ENCODE data around the gene GABPB2. TPM values are rescaled to one million over a fixed set of nuclear protein-coding genes. Genes with fewer than 3 reads are reported as not detected.
A peak's percentile ranks its signal among the peaks of the same experiment; 100 is the strongest.
"Not testable (repeated sequence)": the region's sequence is repeated elsewhere in the genome, so short reads cannot be mapped to it uniquely, and the experiment has no call there.

GABPB2 gene
- total and polyA plus RNA-seq, 8 donors, result 3.7 to 8.7 (median 5.4) TPM

DNA sequence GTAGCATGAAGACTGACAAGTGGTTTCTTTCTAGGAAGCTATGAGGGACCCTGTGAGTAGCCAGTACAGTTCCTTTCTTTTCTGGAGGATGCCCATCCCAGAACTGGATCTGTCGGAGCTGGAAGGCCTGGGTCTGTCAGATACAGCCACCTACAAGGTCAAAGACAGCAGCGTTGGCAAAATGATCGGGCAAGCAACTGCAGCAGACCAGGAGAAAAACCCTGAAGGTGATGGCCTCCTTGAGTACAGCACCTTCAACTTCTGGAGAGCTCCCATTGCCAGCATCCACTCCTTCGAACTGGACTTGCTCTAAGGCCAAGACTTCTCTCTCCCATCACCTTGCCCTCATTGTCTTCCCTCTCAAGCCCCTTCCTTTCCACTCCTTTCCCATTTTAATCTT, 3.4 kb upstream of the GABPB2 start:
- no peaks in the 10 kb centered on the region for H3K27me3 ChIP-seq
- H3K9me3 ChIP-seq, result no peaks in the 10 kb centered on the region
- TF ChIP-seq, protein P1, sequence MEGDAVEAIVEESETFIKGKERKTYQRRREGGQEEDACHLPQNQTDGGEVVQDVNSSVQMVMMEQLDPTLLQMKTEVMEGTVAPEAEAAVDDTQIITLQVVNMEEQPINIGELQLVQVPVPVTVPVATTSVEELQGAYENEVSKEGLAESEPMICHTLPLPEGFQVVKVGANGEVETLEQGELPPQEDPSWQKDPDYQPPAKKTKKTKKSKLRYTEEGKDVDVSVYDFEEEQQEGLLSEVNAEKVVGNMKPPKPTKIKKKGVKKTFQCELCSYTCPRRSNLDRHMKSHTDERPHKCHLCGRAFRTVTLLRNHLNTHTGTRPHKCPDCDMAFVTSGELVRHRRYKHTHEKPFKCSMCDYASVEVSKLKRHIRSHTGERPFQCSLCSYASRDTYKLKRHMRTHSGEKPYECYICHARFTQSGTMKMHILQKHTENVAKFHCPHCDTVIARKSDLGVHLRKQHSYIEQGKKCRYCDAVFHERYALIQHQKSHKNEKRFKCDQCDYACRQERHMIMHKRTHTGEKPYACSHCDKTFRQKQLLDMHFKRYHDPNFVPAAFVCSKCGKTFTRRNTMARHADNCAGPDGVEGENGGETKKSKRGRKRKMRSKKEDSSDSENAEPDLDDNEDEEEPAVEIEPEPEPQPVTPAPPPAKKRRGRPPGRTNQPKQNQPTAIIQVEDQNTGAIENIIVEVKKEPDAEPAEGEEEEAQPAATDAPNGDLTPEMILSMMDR (IDR thresholded peaks at IDR 0.05), result no peak
- FAIRE-seq, result no peak
- no peak overlapping the region for H3K27ac ChIP-seq
- H3K4me3 ChIP-seq, result no peak overlapping the region
- peaks cover 3 to 6% (median 5%) of the 10 kb centered on the region in 3 donors for H3K4me1 ChIP-seq
- ATAC-seq, result no peak
- H3K36me3 ChIP-seq, result no peaks in the 10 kb centered on the region
- WGBS, 2 donors, result 73% methylated on average over 4 of the region's 4 CpGs
- peak in 1 of 6 donors; percentile 3 for DNase-seq
- intact Hi-C loops (cut with DNase I), result no loop called here

DNA sequence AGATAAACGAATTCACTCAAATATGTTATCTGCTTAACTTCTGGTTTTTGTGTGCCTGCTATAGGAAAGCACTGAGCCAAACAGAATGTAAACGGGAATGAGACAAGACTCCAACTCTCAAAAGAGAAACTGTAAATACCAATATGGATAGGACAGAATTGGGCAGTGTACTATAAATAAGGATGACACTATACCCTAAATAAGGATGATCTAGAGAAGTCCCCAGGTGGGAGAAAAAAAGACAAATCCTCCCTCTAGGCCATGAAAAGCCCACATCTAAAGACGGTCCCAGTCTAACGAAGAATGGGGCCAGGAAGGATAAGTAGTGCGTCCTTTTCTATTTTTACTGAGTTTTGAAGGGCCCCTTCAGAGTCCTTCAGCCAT, 1.5 kb upstream of the GABPB2 start:
- no peak overlapping the region for H3K27ac ChIP-seq
- no peak for FAIRE-seq

DNA sequence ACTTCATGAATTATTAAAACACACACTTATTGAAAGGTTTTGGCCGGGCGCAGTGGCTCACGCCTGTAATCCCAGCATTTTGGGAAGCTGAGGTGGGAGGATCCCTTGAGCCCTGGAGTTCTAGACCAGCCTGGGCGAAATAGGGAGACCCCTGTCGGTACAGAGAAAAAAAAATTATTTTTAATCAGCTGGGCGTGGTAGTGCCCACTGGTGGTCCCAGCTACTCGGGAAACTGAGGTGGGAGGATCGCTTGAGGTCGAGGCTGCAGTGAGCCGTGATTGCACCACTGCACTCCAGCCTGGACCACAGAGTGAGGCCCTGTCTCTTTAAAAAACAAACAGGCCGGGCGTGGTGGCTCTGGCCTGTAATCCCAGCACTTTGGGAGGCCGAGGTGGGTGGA, 1.7 kb downstream of the GABPB2 start:
- no peak for DNase-seq
- Histone ChIP-seq H3K27me3 (no peaks in the 10 kb centered on the region), H3K4me1 (peaks cover 3 to 6% (median 5%) of the 10 kb centered on the region in 3 donors), H3K36me3 (no peaks in the 10 kb centered on the region), H3K27ac (peak overlapping the region in 1 of 4 donors; percentile 99), H3K4me3 (no peak overlapping the region), H3K9me3 (no peaks in the 10 kb centered on the region)
- WGBS, 2 donors, result 81 to 86% methylated on average over 13 of the region's 13 CpGs
- TF ChIP-seq, protein P1 (IDR thresholded peaks at IDR 0.05), result no peak
- intact Hi-C loops (cut with DNase I), result no loop called here
- no peak for ATAC-seq
- FAIRE-seq, result no peak

More for the DNA sequence above, 1.5 kb upstream of the GABPB2 start:
- peaks cover 3 to 6% (median 5%) of the 10 kb centered on the region in 3 donors for H3K4me1 ChIP-seq
- no peaks in the 10 kb centered on the region for H3K27me3 ChIP-seq
- no peaks in the 10 kb centered on the region for H3K36me3 ChIP-seq
- ATAC-seq (no peak), DNase-seq (no peak)
- TF ChIP-seq, protein P1 (IDR thresholded peaks at IDR 0.05), result no peak
- H3K9me3 ChIP-seq, result no peaks in the 10 kb centered on the region
- no peak overlapping the region for H3K4me3 ChIP-seq
- intact Hi-C loops (cut with DNase I), result no loop called here
- 73 to 78% methylated on average over 5 of the region's 5 CpGs for WGBS, 2 donors

DNA sequence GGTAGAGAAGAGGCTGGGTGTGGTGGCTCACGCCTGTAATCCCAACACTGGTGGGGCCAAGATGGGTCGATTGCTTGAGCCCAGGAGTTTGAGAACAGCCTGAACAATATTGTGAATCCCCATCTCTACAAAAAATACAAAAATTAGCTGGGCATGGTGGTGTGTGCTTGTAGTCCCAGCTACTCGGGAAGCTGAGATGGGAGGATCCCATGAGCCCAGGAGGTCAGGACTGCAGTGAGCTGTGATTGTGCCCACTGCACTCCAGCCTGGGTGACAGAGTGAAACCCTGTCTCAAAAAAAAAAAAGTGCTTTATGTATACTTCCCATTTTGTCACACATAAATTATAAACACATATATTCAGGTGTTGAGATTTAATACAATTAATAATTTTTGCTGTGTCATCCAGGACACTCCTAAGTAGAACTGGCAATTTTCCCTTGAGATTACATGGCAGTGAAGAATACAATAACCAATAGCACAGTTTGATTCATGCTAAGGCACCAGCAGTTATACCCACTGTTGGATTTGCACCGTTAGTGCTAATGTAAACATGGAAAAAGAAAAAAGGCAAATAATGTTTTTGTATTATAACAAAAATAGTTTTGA, 15.5 kb downstream of the GABPB2 start:
- ATAC-seq, result no peak
- DNase-seq, result no peak
- no peaks in the 10 kb centered on the region for H3K36me3 ChIP-seq
- WGBS, 2 donors, result 67 to 68% methylated on average over 4 of the region's 4 CpGs
- intact Hi-C loops (cut with DNase I), result no loop called here
- TF ChIP-seq, protein P1 (IDR thresholded peaks at IDR 0.05), result no peak
- no peak overlapping the region for H3K27ac ChIP-seq
- no peaks in the 10 kb centered on the region for H3K9me3 ChIP-seq
- no peak for FAIRE-seq
- H3K4me3 ChIP-seq, result no peak overlapping the region
- no peaks in the 10 kb centered on the region for H3K4me1 ChIP-seq
- H3K27me3 ChIP-seq, result no peaks in the 10 kb centered on the region

DNA sequence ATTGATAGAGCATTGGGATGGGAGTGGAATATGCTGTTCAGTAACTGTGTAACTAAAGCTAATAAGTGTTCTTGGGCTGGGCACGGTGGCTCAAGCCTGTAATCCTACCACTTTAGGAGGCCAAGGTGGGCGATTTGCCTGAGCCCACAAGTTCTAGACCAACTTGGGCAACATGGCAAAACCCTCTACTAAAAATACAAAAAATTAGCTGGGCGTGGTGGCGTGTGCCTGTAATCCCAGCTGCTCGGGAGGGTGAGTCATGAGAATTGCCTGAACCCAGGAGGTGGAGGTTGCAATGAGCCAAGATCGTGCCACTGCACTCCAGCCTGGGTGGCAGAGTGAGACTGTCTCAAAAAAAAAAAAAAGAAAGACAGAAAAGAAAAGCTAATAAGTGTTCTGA, 26.9 kb downstream of the GABPB2 start:
- not testable (repeated sequence) for FAIRE-seq, H3K27me3 ChIP-seq, H3K4me1 ChIP-seq, DNase-seq, H3K9me3 ChIP-seq, H3K36me3 ChIP-seq, H3K27ac ChIP-seq, ATAC-seq, H3K4me3 ChIP-seq
- intact Hi-C loops (cut with DNase I), result loop anchor here in 1 of 3 donors (10.0 kb wide), 1 partner anchor 57 kb away; the partner anchor contains the start of gene TNFAIP8L2
- WGBS, 2 donors, result 87 to 93% methylated on average over 6 of the region's 6 CpGs
